H9 (cell line): ENCODE measurements around the gene MCM8. TPM values are rescaled to one million over a fixed set of nuclear protein-coding genes. Genes with fewer than 3 reads are reported as not detected.

Experiments used
- DNase-seq: peaks from one replicate; pipeline ENCODE4 v3.0.0-alpha.2; 2017
- H2AFZ ChIP-seq: one replicate; pipeline ENCODE4 v1.6.1; 2013; ENCODE audit warnings: mild to moderate bottlenecking, low read length, control low read depth, moderate library complexity
- H2AK5ac ChIP-seq: 2 replicates; pipeline ENCODE4 v1.6.1; 2013; ENCODE audit warnings: low read length, control low read depth, mixed read lengths; ENCODE audit not compliant: insufficient read length
- H2BK120ac ChIP-seq: one replicate; pipeline ENCODE4 v1.6.1; 2013; ENCODE audit warnings: low read depth, mild to moderate bottlenecking, low read length, control low read depth, inconsistent platforms; ENCODE audit not compliant: poor library complexity, severe bottlenecking
- H2BK12ac ChIP-seq: 2 replicates; pipeline ENCODE4 v1.6.1; 2013; ENCODE audit warnings: low read length, control low read depth, mixed read lengths, low read depth; ENCODE audit not compliant: insufficient read length
- H2BK15ac ChIP-seq: 2 replicates; pipeline ENCODE4 v1.6.1; 2013; ENCODE audit warnings: low read depth, low read length, control low read depth
- H2BK20ac ChIP-seq: one replicate; pipeline ENCODE4 v1.6.1; 2013; ENCODE audit warnings: low read depth, mild to moderate bottlenecking, low read length, control low read depth, inconsistent platforms; ENCODE audit not compliant: poor library complexity, severe bottlenecking
- H2BK5ac ChIP-seq: 2 replicates; pipeline ENCODE4 v1.6.1; 2013; ENCODE audit warnings: low read length, control low read depth, mixed read lengths; ENCODE audit not compliant: insufficient read length
- H3K14ac ChIP-seq: 2 replicates; pipeline ENCODE4 v1.6.1; 2013; ENCODE audit warnings: low read length, control low read depth; ENCODE audit not compliant: insufficient read depth
- H3K18ac ChIP-seq: 2 replicates; pipeline ENCODE4 v1.6.1; 2013; ENCODE audit warnings: low read depth, mild to moderate bottlenecking, mixed read lengths, low read length, control low read depth; ENCODE audit not compliant: insufficient read length
- H3K23ac ChIP-seq: 2 replicates; pipeline ENCODE4 v1.6.1; 2013; ENCODE audit warnings: low read length, control low read depth, mixed read lengths, low read depth; ENCODE audit not compliant: insufficient read length
- H3K23me2 ChIP-seq: 2 replicates; pipeline ENCODE4 v1.6.1; 2013; ENCODE audit warnings: low read depth, mild to moderate bottlenecking, mixed read lengths, low read length, control low read depth; ENCODE audit not compliant: insufficient read length, poor library complexity, severe bottlenecking
- H3K27ac ChIP-seq: 2 replicates; pipeline ENCODE4 v1.5.1; 2013; ENCODE audit warnings: low read length, control low read depth, mixed read lengths, low read depth; ENCODE audit not compliant: insufficient read length
- H3K27me3 ChIP-seq: 2 replicates; pipeline ENCODE4 v1.6.1; 2013; ENCODE audit warnings: low read length, control low read depth, inconsistent platforms; ENCODE audit not compliant: insufficient read depth
- H3K4ac ChIP-seq: 2 replicates; pipeline ENCODE4 v1.6.1; 2013; ENCODE audit warnings: low read depth, mild to moderate bottlenecking, control low read depth, inconsistent platforms, low read length, moderate library complexity
- H3K4me1 ChIP-seq: 2 replicates; pipeline ENCODE4 v1.6.1; 2013; ENCODE audit warnings: low read length, control low read depth, inconsistent platforms; ENCODE audit not compliant: insufficient read depth
- H3K4me2 ChIP-seq: 2 replicates; pipeline ENCODE4 v1.6.1; 2013; ENCODE audit warnings: low read length, control low read depth, mixed read lengths; ENCODE audit not compliant: insufficient read length, insufficient read depth
- H3K56ac ChIP-seq: 2 replicates; pipeline ENCODE4 v1.6.1; 2013; ENCODE audit warnings: low read depth, mild to moderate bottlenecking, mixed read lengths, low read length, control low read depth; ENCODE audit not compliant: insufficient read length
- H3K79me1 ChIP-seq: 2 replicates; pipeline ENCODE4 v1.6.1; 2013; ENCODE audit warnings: low read depth, mild to moderate bottlenecking, moderate library complexity, low read length, control low read depth, inconsistent platforms; ENCODE audit not compliant: insufficient read depth, poor library complexity, severe bottlenecking
- H3K79me2 ChIP-seq: 2 replicates; pipeline ENCODE4 v1.6.1; 2013; ENCODE audit warnings: low read length, control low read depth, inconsistent platforms; ENCODE audit not compliant: insufficient read depth
- H3K9ac ChIP-seq: 2 replicates; pipeline ENCODE4 v1.6.1; 2013; ENCODE audit warnings: low read length, control low read depth, mixed read lengths; ENCODE audit not compliant: insufficient read length; ENCODE audit errors: extremely low read depth
- H3K9me3 ChIP-seq: one replicate; pipeline ENCODE4 v1.6.1; 2013; ENCODE audit warnings: low read depth, low read length, inconsistent platforms; ENCODE audit not compliant: control insufficient read depth
- H3T11ph ChIP-seq: one replicate; pipeline ENCODE4 v1.6.1; 2013; ENCODE audit warnings: mild to moderate bottlenecking, low read length, control low read depth, inconsistent platforms
- H4K20me1 ChIP-seq: one replicate; pipeline ENCODE4 v1.6.1; 2013; ENCODE audit not compliant: control insufficient read depth, insufficient read length, insufficient read depth
- H4K5ac ChIP-seq: 2 replicates; pipeline ENCODE4 v1.6.1; 2013; ENCODE audit warnings: low read depth, mild to moderate bottlenecking, mixed read lengths, low read length, control low read depth; ENCODE audit not compliant: insufficient read length
- H4K8ac ChIP-seq: replicated peaks from 2 replicates; pipeline ENCODE4 v1.6.1; 2013; ENCODE audit warnings: low read length, control low read depth, mixed read lengths, low read depth; ENCODE audit not compliant: insufficient read length
- H4K91ac ChIP-seq: 2 replicates; pipeline ENCODE4 v1.6.1; 2013; ENCODE audit warnings: low read depth, mild to moderate bottlenecking, moderate library complexity, mixed read lengths, low read length, control low read depth; ENCODE audit not compliant: insufficient read length
- H3K27ac Mint-ChIP-seq, 3 experiments: 2 replicates in 2 of 3; 3 replicates in 1 of 3; pipeline ENCODE4 v1.8.0; 2020 to 2021; ENCODE audit warnings: mixed read lengths in 3 of 3, mild to moderate bottlenecking in 1 of 3, moderate library complexity in 1 of 3
- H3K27me3 Mint-ChIP-seq: 2 replicates; pipeline ENCODE4 v1.8.0; 2021; ENCODE audit warnings: low read depth, mild to moderate bottlenecking, moderate library complexity, mixed read lengths
- H3K36me3 Mint-ChIP-seq, 3 experiments: 2 replicates in 2 of 3; 3 replicates in 1 of 3; pipeline ENCODE4 v1.8.0; 2020 to 2021; ENCODE audit warnings: low read depth in 3 of 3, mixed read lengths in 3 of 3; ENCODE audit not compliant: insufficient read depth in 1 of 3
- H3K4me1 Mint-ChIP-seq, 2 experiments: 2 replicates each; pipeline ENCODE4 v1.8.0; 2020; ENCODE audit warnings: mixed read lengths in 2 of 2
- H3K4me3 Mint-ChIP-seq, 2 experiments: 2 replicates in 1 of 2; 3 replicates in 1 of 2; pipeline ENCODE4 v1.8.0; 2020 to 2021; ENCODE audit warnings: mild to moderate bottlenecking in 2 of 2, mixed read lengths in 2 of 2, moderate library complexity in 1 of 2
- H3K9me3 Mint-ChIP-seq, 2 experiments: 2 replicates in 1 of 2; 3 replicates in 1 of 2; pipeline ENCODE4 v1.8.0; 2020; ENCODE audit warnings: mild to moderate bottlenecking in 2 of 2, mixed read lengths in 2 of 2, moderate library complexity in 1 of 2
- CTCF ChIP-seq: fragments of 200-600 bp; sonication (generic); conservative IDR thresholded peaks from 3 replicates; pipeline ENCODE4 v1.8.0; 2021; ENCODE audit warnings: antibody characterized with exemption, mild to moderate bottlenecking
- WGBS: extraction: QIAGEN DNeasy Blood & Tissue Kit; methylation state at CpG from one replicate; pipeline ENCODE4 v1.1.7; 2013; ENCODE audit warnings: missing lambda C conversion rate, low lambda C conversion rate, mixed read lengths; ENCODE audit not compliant: insufficient read length; ENCODE audit errors: extremely low coverage; 5-methylcytosine and 5-hydroxymethylcytosine counted together
- total RNA-seq: library from RNA; stranded (reverse); gene quantifications from 2 replicates; pipeline ENCODE4 v1.2.1, GENCODE V29; 2021

The MCM8 gene
- total RNA-seq, 1 experiment from 2014 or later: 32.2 TPM

DNA sequence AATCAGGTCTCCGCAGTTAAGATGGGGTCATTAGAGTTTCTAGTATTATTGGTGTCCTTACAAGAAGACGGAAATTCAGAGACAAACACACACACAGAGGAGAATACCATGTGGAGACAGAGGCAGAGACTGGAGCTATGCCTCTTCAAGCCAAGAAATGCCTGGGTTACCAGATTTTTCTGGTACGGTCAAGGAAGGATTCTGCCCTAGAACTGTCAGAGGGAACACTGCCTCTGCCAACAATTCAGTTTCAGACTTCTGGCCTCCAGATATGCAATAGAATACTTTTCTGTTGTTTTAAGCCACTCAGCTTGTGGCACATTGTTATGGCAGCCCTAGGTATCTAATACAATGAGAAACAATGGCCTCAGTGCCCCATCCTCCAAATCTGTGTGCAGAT lies 19.0 kb upstream of the MCM8 start:
- Histone ChIP-seq H4K20me1 (no peaks in the 10 kb centered on the region), H3K79me1 (no peaks in the 10 kb centered on the region), H3K9me3 (no peaks in the 10 kb centered on the region), H2BK12ac (no peak overlapping the region), H2BK15ac (no peak overlapping the region), H3K14ac (no peak overlapping the region), H4K5ac (no peak overlapping the region), H3T11ph (no peak overlapping the region), H3K23me2 (no peaks in the 10 kb centered on the region), H3K27ac (no peak overlapping the region), H3K4ac (no peak overlapping the region), H2AK5ac (no peak overlapping the region), H2BK5ac (no peak overlapping the region), H3K9ac (no peak overlapping the region), H3K4me1 (no peaks in the 10 kb centered on the region), H2AFZ (no peak overlapping the region), H3K56ac (no peak overlapping the region), H2BK120ac (no peak overlapping the region), H4K8ac (no peak overlapping the region), H3K27me3 (no peaks in the 10 kb centered on the region), H3K4me2 (no peak overlapping the region), H4K91ac (no peak overlapping the region), H2BK20ac (no peak overlapping the region), H3K18ac (no peak overlapping the region), H3K23ac (no peak overlapping the region), H3K79me2 (no peaks in the 10 kb centered on the region)
- TF ChIP-seq CTCF: no peak
- H3K4me1 Mint-ChIP-seq: peaks cover 4 to 6% of the 10 kb centered on the region in 2 experiments; a peak in 2 of 4 replicates
- peaks cover 21% of the 10 kb centered on the region for H3K27me3 Mint-ChIP-seq
- no peak overlapping the region for H3K4me3 Mint-ChIP-seq
- no peaks in the 10 kb centered on the region for H3K36me3 Mint-ChIP-seq
- no peak for DNase-seq
- H3K27ac Mint-ChIP-seq: no peak overlapping the region
- no CpG with 5 or more reads among the region's 3 CpGs for WGBS
- H3K9me3 Mint-ChIP-seq: no peaks in the 10 kb centered on the region
